Measurements from ENCODE around the gene KCNQ2. TPM values are rescaled to one million over a fixed set of nuclear protein-coding genes. Genes with fewer than 3 reads are reported as not detected.

Gene KCNQ2
- total RNA-seq, result 143 and 157 TPM in 2 replicates
- long read RNA-seq, partial matches to known transcripts, result 3 of 3 reads
- long read RNA-seq, other reads (novel, unspliced or antisense), result 0 of 3 reads

DNA sequence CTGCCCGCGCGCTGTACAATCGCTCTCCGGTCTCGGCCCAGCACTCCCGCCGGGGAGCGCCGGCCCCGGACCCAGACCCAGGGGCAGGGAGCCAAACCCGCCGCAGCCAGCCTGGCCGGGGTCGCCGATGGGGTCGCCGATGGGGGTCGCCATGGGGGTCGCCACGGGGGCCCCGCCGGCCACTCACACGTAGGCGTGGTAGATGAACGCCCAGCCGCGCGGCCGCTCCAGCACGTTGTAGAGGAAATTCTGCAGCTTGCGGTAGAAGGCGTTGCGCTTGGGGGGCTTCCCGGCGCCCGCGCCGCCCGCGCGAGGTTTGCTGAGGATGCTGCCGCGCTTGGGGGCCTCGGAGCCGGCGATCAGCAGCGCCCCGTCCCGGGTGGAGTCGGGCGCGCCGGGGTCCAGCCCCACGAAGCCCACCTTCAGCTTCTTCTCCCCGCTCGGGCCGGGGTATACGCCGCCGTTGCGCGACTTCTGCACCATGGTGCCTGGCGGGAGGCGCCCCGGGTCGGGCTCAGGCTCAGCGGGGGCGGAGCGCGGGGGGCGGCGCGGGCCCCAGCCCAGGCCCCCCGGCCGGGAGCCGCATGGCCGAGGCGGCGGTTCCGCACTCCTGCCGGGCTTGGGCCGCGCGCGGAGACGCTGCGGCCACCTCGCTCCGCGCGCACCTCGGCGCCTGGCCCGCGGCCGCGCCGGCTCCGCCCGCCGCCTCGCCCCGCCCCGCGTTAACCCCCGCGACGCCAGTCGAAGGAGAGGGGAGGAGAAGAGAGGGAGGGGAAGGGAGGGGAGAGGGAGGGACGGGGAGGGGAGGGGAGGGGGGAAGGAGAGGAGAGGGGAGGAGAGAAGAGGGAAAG is at the start of gene KCNQ2:
TSS of gene KCNQ2 (minus strand) at position 675 of the 851 bp plus-strand sequence. CDS start at position 483, 192 bp downstream.
- H3K27ac Mint-ChIP-seq (ENCODE audit: unreplicated experiment), result no peak within 1 kb of the TSS
- H3K9me3 Mint-ChIP-seq, result no peaks in the 10 kb centered on the region
- TF ChIP-seq, protein P1, sequence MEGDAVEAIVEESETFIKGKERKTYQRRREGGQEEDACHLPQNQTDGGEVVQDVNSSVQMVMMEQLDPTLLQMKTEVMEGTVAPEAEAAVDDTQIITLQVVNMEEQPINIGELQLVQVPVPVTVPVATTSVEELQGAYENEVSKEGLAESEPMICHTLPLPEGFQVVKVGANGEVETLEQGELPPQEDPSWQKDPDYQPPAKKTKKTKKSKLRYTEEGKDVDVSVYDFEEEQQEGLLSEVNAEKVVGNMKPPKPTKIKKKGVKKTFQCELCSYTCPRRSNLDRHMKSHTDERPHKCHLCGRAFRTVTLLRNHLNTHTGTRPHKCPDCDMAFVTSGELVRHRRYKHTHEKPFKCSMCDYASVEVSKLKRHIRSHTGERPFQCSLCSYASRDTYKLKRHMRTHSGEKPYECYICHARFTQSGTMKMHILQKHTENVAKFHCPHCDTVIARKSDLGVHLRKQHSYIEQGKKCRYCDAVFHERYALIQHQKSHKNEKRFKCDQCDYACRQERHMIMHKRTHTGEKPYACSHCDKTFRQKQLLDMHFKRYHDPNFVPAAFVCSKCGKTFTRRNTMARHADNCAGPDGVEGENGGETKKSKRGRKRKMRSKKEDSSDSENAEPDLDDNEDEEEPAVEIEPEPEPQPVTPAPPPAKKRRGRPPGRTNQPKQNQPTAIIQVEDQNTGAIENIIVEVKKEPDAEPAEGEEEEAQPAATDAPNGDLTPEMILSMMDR (conservative IDR thresholded peaks at IDR 0.05), result no peak
- peaks cover 26% of the 10 kb centered on the region for H3K27me3 Mint-ChIP-seq (ENCODE audit: low read depth)
- H3K4me1 Mint-ChIP-seq, result peaks cover 7% of the 10 kb centered on the region
- H3K36me3 Mint-ChIP-seq (ENCODE audit: low read depth), result peaks cover 1% of the 10 kb centered on the region
- peak within 1 kb of the TSS; percentile 67 for H3K4me3 Mint-ChIP-seq
- DNase-seq (ENCODE audit: low read depth, low spot score), result peak; percentile 60

DNA sequence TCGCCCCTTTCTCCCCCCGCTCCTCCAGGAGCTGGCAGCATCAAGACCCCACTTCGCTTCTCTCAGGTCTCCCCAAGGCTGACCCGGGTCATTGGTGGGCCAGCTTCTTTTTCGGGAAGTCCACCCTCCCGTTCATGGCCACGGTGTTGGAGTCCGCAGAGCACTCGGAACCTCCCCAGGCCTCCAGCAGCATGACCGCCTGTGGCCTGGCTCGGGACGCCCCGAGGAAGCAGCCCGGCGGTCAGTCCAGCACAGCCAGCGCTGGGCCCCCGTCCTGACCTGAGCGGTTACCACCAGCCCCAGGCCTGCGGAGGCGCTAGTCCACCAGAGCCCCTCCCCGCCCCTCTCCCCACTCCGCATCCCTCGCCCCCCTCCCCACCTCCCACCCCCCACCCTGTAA is 49.1 kb upstream of the KCNQ2 start:
- peak overlapping the region; percentile 90 for H3K4me3 Mint-ChIP-seq
- H3K27ac Mint-ChIP-seq (ENCODE audit: unreplicated experiment), result peak overlapping the region; percentile 98
- DNase-seq (ENCODE audit: low read depth, low spot score), result no peak
- peaks cover 18% of the 10 kb centered on the region for H3K4me1 Mint-ChIP-seq
- no peaks in the 10 kb centered on the region for H3K9me3 Mint-ChIP-seq
- H3K27me3 Mint-ChIP-seq (ENCODE audit: low read depth), result peaks cover 13% of the 10 kb centered on the region
- H3K36me3 Mint-ChIP-seq (ENCODE audit: low read depth), result peaks cover 5% of the 10 kb centered on the region
- TF ChIP-seq, protein P1 (conservative IDR thresholded peaks at IDR 0.05), result peak; percentile 4

DNA sequence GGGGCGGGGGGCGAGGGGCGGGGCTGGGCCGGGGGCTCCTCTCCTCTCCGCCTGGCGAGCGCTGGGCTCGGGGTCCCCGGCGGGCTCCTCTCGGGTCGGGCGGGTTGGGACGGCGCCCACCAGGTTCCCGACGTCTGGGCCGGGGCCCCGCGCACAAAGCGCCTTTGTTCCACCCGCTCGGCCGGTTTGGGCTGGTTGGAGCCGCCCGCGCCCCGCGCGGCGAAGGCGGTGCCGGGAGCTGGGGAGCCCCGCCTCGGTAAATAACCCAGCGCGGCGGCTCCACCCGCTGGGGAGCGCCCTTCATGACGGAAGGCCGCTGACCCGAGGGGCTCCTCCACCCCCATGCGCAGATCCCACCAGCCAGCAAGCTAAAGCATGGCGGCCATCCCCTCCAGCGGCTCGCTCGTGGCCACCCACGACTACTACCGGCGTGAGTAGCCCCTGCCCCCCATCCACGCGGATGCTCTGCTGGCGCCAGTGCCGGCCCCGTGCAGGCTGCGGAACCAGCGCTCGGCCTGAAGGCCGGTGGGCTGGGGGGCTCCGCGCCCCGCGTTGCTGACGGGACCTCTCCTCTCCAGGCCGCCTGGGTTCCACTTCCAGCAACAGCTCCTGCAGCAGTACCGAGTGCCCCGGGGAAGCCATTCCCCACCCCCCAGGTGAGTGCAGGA is 48.6 kb upstream of the KCNQ2 start:
- peak overlapping the region; percentile 90 for H3K4me3 Mint-ChIP-seq
- H3K27me3 Mint-ChIP-seq (ENCODE audit: low read depth), result peaks cover 13% of the 10 kb centered on the region
- H3K4me1 Mint-ChIP-seq, result peaks cover 18% of the 10 kb centered on the region
- peak; percentile 57 for DNase-seq (ENCODE audit: low read depth, low spot score)
- TF ChIP-seq, protein P1 (conservative IDR thresholded peaks at IDR 0.05), result peak; percentile 20
- no peaks in the 10 kb centered on the region for H3K9me3 Mint-ChIP-seq
- H3K36me3 Mint-ChIP-seq (ENCODE audit: low read depth), result peaks cover 5% of the 10 kb centered on the region
- peak overlapping the region; percentile 98 for H3K27ac Mint-ChIP-seq (ENCODE audit: unreplicated experiment)

DNA sequence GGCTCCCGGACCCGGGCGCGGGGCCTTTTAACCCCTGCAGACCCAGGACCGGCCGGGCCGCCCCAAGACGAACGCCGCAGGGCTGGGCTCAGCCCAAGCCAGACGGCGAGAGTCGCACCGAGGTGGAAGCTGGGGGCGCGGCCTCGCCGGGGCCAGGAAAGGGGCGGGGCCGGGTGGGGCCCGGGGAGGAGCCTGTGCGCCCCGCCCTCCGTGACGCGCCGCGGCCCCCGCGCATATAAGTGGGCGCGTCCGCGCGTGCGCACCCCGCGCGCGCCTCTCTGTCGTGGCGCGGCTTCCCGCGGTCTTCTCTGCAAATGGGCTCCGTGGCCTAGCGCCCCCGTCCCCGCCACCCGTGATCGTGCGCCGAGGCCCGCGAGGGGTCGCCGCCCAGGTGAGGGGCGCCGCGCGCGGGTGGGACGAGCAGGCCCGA is 48.1 kb upstream of the KCNQ2 start, which contains the start of gene PPDPF:
TSS of gene PPDPF (plus strand) at position 262 of the 430 bp plus-strand sequence. CDS start 544 bp downstream, outside the sequence.
- peak; percentile 74 for DNase-seq (ENCODE audit: low read depth, low spot score)
- H3K27ac Mint-ChIP-seq (ENCODE audit: unreplicated experiment), result peak within 1 kb of the TSS; percentile 98
- H3K4me3 Mint-ChIP-seq, result peak within 1 kb of the TSS; percentile 90
- peaks cover 16% of the 10 kb centered on the region for H3K27me3 Mint-ChIP-seq (ENCODE audit: low read depth)
- TF ChIP-seq, protein P1 (conservative IDR thresholded peaks at IDR 0.05), result no peak
- peaks cover 18% of the 10 kb centered on the region for H3K4me1 Mint-ChIP-seq
- no peaks in the 10 kb centered on the region for H3K9me3 Mint-ChIP-seq
- peaks cover 5% of the 10 kb centered on the region for H3K36me3 Mint-ChIP-seq (ENCODE audit: low read depth)

DNA sequence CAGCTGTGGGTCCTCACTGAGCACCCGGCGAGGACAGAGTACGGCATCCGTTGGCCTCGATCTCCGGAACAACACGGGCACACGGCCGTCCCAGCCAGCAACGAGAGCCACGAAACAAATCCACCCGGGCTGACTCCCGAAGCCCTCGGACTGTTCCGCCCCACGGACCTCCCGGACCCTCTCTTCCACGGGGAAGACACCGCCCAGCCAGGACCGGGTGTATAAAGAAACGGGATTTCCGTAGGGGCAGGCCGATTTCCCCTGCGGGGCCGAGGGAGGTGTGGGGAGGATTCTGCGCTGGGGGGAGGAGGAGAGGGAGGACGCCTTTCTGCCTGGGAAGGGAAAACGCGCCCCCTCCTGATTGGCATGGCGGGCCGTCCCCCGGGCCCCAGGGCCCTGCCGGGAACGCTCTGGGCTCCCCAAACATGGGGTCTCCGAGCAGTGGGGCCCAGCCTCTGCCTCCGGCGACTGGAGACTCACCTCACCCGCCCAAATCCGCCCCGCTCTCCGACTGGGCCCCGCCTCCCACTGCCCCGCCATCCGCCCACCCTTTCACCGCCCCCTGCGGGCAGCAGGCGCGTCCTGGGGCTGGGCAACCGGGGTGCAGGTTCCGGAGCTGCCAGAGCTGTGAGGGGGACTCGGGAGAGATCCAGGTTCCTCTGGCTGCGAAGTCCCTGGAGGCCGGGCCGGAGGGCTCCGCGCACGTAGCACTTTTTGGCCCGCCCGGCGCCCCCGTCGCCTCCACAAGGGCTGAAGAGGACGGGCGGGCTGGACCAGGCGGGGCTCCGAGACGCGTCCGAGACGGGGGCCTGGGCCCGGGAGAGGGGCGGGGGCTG is 47.4 kb upstream of the KCNQ2 start:
- Mint-ChIP-seq H3K9me3 (no peaks in the 10 kb centered on the region), H3K36me3 (ENCODE audit: low read depth) (peaks cover 5% of the 10 kb centered on the region), H3K4me1 (peaks cover 15% of the 10 kb centered on the region), H3K4me3 (peak overlapping the region; percentile 81), H3K27ac (ENCODE audit: unreplicated experiment) (peak overlapping the region; percentile 50), H3K27me3 (ENCODE audit: low read depth) (peaks cover 22% of the 10 kb centered on the region)
- TF ChIP-seq, protein P1 (conservative IDR thresholded peaks at IDR 0.05), result peak; percentile 49
- DNase-seq (ENCODE audit: low read depth, low spot score), result peak; percentile 53
